Measurements from ENCODE around the gene CARM1.
"Not testable (repeated sequence)": the region's sequence is repeated elsewhere in the genome, so short reads cannot be mapped to it uniquely, and the experiment has no call there.

Gene CARM1

GRCh38 chr19:10929402-10929794 is 58.0 kb downstream of the CARM1 start:
- no peak for DNase-seq (ENCODE audit: low read depth)

GRCh38 chr19:10935371-10936059 is 64.2 kb downstream of the CARM1 start:
- no peak for DNase-seq (ENCODE audit: low read depth)

- peak; percentile 75 for DNase-seq (ENCODE audit: low read depth)
Observed at GRCh38 chr19:10936661-10937084, 65.3 kb downstream of the CARM1 start.

GRCh38 chr19:10941649-10942048 is 70.3 kb downstream of the CARM1 start:
- not testable (repeated sequence) for DNase-seq (ENCODE audit: low read depth)

GRCh38 chr19:10943412-10943811 is 72.1 kb downstream of the CARM1 start:
- not testable (repeated sequence) for DNase-seq (ENCODE audit: low read depth)

GRCh38 chr19:10945264-10945663 is 73.9 kb downstream of the CARM1 start:
- DNase-seq (ENCODE audit: low read depth): no peak

- DNase-seq (ENCODE audit: low read depth): no peak
Observed at GRCh38 chr19:10946958-10947657, 75.8 kb downstream of the CARM1 start.

GRCh38 chr19:10952809-10953208 is 81.5 kb downstream of the CARM1 start:
- DNase-seq (ENCODE audit: low read depth): no peak

- not testable (repeated sequence) for DNase-seq (ENCODE audit: low read depth)
Observed at GRCh38 chr19:10959277-10959968, 88.1 kb downstream of the CARM1 start.

GRCh38 chr19:10960314-10961072 is 89.1 kb downstream of the CARM1 start, which contains the start of gene SMARCA4:
SMARCA4 (plus strand) TSS chr19:10961030; CDS start chr19:10984152, 23,122 bp downstream.
- DNase-seq (ENCODE audit: low read depth): peak; percentile 95

- no peak for DNase-seq (ENCODE audit: low read depth)
Observed at GRCh38 chr19:10961073-10961860, 89.9 kb downstream of the CARM1 start.

GRCh38 chr19:10962863-10963262 is 91.5 kb downstream of the CARM1 start:
- DNase-seq (ENCODE audit: low read depth): no peak

- no peak for DNase-seq (ENCODE audit: low read depth)
Observed at GRCh38 chr19:10963865-10964264, 92.5 kb downstream of the CARM1 start.

GRCh38 chr19:10964903-10965302 is 93.5 kb downstream of the CARM1 start:
- no peak for DNase-seq (ENCODE audit: low read depth)

GRCh38 chr19:10965398-10965797 is 94.0 kb downstream of the CARM1 start:
- DNase-seq (ENCODE audit: low read depth): no peak

GRCh38 chr19:10966809-10967208 is 95.5 kb downstream of the CARM1 start:
- no peak for DNase-seq (ENCODE audit: low read depth)

- DNase-seq (ENCODE audit: low read depth): no peak
Observed at GRCh38 chr19:10968527-10969135, 97.3 kb downstream of the CARM1 start.

- no peak for DNase-seq (ENCODE audit: low read depth)
Observed at GRCh38 chr19:10971107-10971726, 99.9 kb downstream of the CARM1 start.
